Subcutaneous adipose tissue (tissue), 4 donors: ENCODE results near the gene RMND5A. TPM values are rescaled to one million over a fixed set of nuclear protein-coding genes. Genes with fewer than 3 reads are reported as not detected.

Experiments
- CTCF ChIP-seq: fragments of 450-650 bp; IDR thresholded peaks from one replicate; pipeline ENCODE4 v1.5.1; 2016; ENCODE audit warnings: low read depth, mild to moderate bottlenecking, control low read depth, antibody characterized with exemption, moderate library complexity
- total RNA-seq, 4 donors: library from RNA; depleted of rRNA; stranded (reverse); fragments of >200 nt; gene quantifications; one replicate each; pipeline ENCODE4 v1.1.0, GENCODE V29; 2016

Gene RMND5A
- total RNA-seq, 4 donors from 2014 or later = 44.2 to 79.4 (median 59.2) TPM

- no peak for TF ChIP-seq CTCF
Observed at GRCh38 chr2:86826951-86827350, 106.9 kb downstream of the RMND5A start.

Other genes starting within 250 kb of the RMND5A start
- gene CHMP3, start 156.8 kb upstream of the RMND5A start, total RNA-seq = 100 to 1,000 TPM; 103 to 228 (median 130) TPM
- gene RNF103, start 96.4 kb upstream of the RMND5A start, total RNA-seq = 10 to 100 TPM; 29.6 to 32.6 (median 31.5) TPM
- 1 to 10 TPM in 2 of 4 donors, under 1 TPM in 1, not detected in 1; 0.82 to 1.5 (median 1.3) TPM for gene CD8A, start 70.6 kb downstream of the RMND5A start, total RNA-seq
- 1 to 10 TPM in 1 of 4 donors, under 1 TPM in 1, not detected in 2; 0.88 to 3.9 TPM for gene CD8B, start 141.6 kb downstream of the RMND5A start, total RNA-seq
- gene RGPD1, start 221.8 kb downstream of the RMND5A start, total RNA-seq = 1 to 10 TPM in 2 of 4 donors, under 1 TPM in 2; 0.19 to 3.7 (median 1.1) TPM